ENCODE data around the gene VWA5B1.

VWA5B1 gene

DNA sequence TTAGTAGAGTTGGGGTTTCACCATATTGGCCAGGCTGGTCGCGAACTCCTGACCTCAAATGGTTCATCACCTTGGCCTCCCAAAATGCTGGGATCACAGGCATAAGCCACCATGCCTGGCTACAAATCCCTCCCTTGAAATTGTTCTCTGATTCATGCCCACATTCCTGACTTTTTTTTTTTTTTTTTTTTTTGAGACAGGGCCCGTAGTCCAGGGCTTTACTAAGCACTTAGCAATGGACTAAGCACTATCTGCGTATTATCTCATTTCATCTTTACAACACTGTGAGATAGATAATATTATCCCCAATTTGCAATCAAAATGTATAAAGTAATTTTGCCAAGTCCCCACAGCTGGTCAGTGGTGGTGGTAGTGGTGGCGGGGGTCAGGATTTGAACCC, 58.9 kb downstream of the VWA5B1 start:
- no peak overlapping the region for H3K9ac ChIP-seq (ENCODE audit: low read length)

DNA sequence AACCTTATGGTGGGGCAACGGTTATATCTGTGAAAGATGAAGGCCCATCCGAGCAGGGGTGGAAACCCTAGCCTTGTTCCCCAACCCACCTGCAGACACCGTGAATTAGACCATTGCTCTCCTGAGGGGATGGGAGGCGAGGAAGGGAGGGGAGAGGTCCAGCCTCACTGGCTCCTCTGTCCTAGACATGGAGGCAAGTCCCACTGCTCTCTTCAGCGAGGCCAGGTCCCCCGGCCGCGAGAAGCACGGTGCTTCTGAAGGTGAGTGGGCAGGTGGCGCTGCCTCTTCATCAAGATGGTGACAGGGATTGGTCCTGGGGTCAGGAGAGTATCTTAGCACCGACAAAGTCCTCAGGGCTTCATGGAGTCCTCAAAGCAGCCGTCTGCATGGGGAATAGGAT, 59.3 kb downstream of the VWA5B1 start:
- peaks cover 9% of the 10 kb centered on the region; the same call in 1 of the 2 replicates for H3K27me3 ChIP-seq (ENCODE audit: control insufficient read depth, insufficient read depth, low read length)
- H3K9me3 ChIP-seq (ENCODE audit: control insufficient read depth, insufficient read depth, low read depth, low read length) = no peaks in the 10 kb centered on the region; the same call in 1 of the 2 replicates
- 0 out of 2 replicates have a peak, but pooled peaks cover 3% of the 10 kb centered on the region for H3K4me1 ChIP-seq (ENCODE audit: control insufficient read depth, insufficient read depth, low read length)
- no peak overlapping the region for H3K27ac ChIP-seq (ENCODE audit: low read depth, low read length)
- H3K9ac ChIP-seq (ENCODE audit: low read length) = no peak overlapping the region
- no peak overlapping the region for H3K4me3 ChIP-seq (ENCODE audit: low read depth, low read length)
- H3K36me3 ChIP-seq (ENCODE audit: control insufficient read depth, insufficient read depth, low read length) = no peaks in the 10 kb centered on the region

More for the DNA sequence above, 58.9 kb downstream of the VWA5B1 start:
- H3K4me1 ChIP-seq (ENCODE audit: control insufficient read depth, insufficient read depth, low read length) = 0 out of 2 replicates have a peak, but pooled peaks cover 3% of the 10 kb centered on the region
- H3K36me3 ChIP-seq (ENCODE audit: control insufficient read depth, insufficient read depth, low read length) = no peaks in the 10 kb centered on the region
- H3K9me3 ChIP-seq (ENCODE audit: control insufficient read depth, insufficient read depth, low read depth, low read length) = no peaks in the 10 kb centered on the region; the same call in 1 of the 2 replicates
- no peak overlapping the region for H3K27ac ChIP-seq (ENCODE audit: low read depth, low read length)
- H3K4me3 ChIP-seq (ENCODE audit: low read depth, low read length) = no peak overlapping the region
- H3K27me3 ChIP-seq (ENCODE audit: control insufficient read depth, insufficient read depth, low read length) = peaks cover 8% of the 10 kb centered on the region

DNA sequence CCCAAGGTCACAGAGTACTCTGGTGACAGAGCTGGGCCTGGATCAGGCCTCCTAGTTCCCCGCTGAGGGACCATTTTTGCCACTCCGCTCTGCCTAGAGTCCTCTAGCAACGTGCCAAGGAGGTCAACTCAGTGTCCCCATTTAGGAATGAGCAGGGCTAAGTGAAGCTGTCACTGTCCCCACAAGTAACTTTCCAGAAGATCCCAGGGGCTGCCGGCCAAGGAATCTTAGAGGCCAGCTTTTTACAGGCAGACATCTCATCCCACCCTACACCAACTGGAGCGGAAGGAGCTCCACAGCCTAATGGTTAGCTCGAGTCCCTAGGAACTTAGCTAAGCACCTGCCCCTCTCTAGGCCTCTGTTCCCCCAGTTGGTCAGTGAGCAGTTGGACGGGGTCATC, 59.7 kb downstream of the VWA5B1 start:
- Histone ChIP-seq H3K4me3 (ENCODE audit: low read depth, low read length) (no peak overlapping the region), H3K27me3 (ENCODE audit: control insufficient read depth, insufficient read depth, low read length) (peaks cover 14% of the 10 kb centered on the region; the same call in 1 of the 2 replicates), H3K36me3 (ENCODE audit: control insufficient read depth, insufficient read depth, low read length) (no peaks in the 10 kb centered on the region), H3K4me1 (ENCODE audit: control insufficient read depth, insufficient read depth, low read length) (0 out of 2 replicates have a peak, but pooled peaks cover 3% of the 10 kb centered on the region), H3K27ac (ENCODE audit: low read depth, low read length) (no peak overlapping the region), H3K9me3 (ENCODE audit: control insufficient read depth, insufficient read depth, low read depth, low read length) (no peaks in the 10 kb centered on the region; the same call in 1 of the 2 replicates), H3K9ac (ENCODE audit: low read length) (no peak overlapping the region)

DNA sequence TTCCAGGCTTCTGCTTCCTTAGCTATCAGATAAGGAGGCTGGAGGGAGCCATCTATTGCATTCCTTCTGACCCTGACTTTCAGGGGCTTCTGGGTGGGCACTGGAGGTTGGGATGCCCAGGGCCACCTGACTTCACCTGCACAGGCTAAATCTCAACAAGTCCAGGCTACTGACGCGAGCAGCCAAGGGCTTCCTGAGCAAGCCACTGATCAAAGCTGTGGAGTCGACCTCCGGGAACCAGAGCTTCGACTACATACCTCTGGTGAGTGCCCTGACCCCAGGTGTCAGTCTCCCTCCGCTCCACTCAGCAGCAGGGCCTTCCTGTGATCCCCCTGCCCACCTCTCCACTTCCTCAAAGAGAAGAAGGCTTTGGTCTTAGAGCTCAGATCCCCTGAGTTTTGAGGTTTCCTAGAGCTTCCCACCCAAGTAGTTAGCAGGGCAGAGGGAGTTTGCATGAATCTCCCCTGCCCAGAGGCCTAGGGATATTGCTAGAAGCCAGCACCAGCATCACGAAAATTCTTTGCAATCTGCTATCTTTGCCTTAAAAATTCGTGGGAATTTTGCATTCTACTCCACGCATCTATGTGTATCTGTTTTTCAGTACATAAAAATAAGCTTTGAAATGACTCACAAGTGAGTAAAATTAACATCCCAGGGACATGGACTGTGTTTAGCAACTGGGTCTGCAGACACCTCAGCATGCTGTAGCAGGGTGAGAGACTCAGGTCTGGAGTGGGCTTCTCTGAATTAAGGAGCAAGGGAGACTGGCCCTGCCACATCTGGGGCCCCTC, 61.4 kb downstream of the VWA5B1 start:
- H3K36me3 ChIP-seq (ENCODE audit: control insufficient read depth, insufficient read depth, low read length) = no peaks in the 10 kb centered on the region
- no peak overlapping the region for H3K27ac ChIP-seq (ENCODE audit: low read depth, low read length)
- peaks cover 30% of the 10 kb centered on the region for H3K27me3 ChIP-seq (ENCODE audit: control insufficient read depth, insufficient read depth, low read length)
- 0 out of 2 replicates have a peak, but pooled peaks cover 3% of the 10 kb centered on the region for H3K4me1 ChIP-seq (ENCODE audit: control insufficient read depth, insufficient read depth, low read length)
- H3K9ac ChIP-seq (ENCODE audit: low read length) = no peak overlapping the region
- H3K4me3 ChIP-seq (ENCODE audit: low read depth, low read length) = no peak overlapping the region
- no peaks in the 10 kb centered on the region for H3K9me3 ChIP-seq (ENCODE audit: control insufficient read depth, insufficient read depth, low read depth, low read length)

DNA sequence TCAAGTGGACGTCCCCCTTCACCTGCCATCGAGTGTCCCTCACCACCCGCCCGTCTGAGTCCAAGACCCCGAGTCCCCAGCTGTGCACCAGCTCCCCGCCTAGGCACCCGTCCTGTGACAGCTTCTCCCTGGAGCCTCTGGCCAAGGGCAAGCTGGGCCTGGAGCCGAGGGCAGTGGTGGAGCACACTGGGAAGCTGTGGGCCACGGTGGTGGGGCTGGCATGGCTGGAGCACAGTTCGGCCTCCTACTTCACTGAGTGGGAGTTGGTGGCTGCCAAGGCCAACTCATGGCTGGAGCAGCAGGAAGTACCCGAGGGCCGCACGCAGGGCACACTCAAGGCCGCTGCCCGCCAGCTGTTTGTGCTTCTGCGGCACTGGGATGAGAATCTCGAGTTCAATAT, 63.2 kb downstream of the VWA5B1 start:
- Histone ChIP-seq H3K4me1 (ENCODE audit: control insufficient read depth, insufficient read depth, low read length) (no peaks in the 10 kb centered on the region; the same call in 1 of the 2 replicates), H3K4me3 (ENCODE audit: low read depth, low read length) (no peak overlapping the region), H3K27ac (ENCODE audit: low read depth, low read length) (no peak overlapping the region), H3K27me3 (ENCODE audit: control insufficient read depth, insufficient read depth, low read length) (peaks cover 45% of the 10 kb centered on the region), H3K36me3 (ENCODE audit: control insufficient read depth, insufficient read depth, low read length) (no peaks in the 10 kb centered on the region), H3K9me3 (ENCODE audit: control insufficient read depth, insufficient read depth, low read depth, low read length) (no peaks in the 10 kb centered on the region), H3K9ac (ENCODE audit: low read length) (no peak overlapping the region)

DNA sequence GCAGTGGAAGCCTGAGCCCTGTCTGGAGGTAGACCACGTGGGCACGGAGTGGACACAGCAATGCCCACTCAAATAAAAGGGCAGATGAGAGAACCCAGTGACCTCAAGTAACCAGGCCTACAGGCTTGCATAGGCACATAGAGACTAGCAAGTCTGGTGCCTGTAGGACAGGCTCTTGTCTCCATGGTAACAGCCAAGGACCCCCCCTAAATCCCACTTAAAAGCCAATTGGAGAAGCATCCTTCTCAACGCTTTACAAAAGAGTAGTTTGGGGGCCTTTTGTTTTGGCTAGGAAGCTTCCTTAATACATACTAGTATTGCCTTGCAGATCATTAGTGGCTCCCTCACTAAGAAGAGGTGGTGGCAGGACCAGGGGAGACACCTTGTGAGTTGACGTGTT, 63.9 kb downstream of the VWA5B1 start:
- H3K27ac ChIP-seq (ENCODE audit: low read depth, low read length) = no peak overlapping the region
- peaks cover 53% of the 10 kb centered on the region for H3K27me3 ChIP-seq (ENCODE audit: control insufficient read depth, insufficient read depth, low read length)
- no peak overlapping the region for H3K4me3 ChIP-seq (ENCODE audit: low read depth, low read length)

DNA sequence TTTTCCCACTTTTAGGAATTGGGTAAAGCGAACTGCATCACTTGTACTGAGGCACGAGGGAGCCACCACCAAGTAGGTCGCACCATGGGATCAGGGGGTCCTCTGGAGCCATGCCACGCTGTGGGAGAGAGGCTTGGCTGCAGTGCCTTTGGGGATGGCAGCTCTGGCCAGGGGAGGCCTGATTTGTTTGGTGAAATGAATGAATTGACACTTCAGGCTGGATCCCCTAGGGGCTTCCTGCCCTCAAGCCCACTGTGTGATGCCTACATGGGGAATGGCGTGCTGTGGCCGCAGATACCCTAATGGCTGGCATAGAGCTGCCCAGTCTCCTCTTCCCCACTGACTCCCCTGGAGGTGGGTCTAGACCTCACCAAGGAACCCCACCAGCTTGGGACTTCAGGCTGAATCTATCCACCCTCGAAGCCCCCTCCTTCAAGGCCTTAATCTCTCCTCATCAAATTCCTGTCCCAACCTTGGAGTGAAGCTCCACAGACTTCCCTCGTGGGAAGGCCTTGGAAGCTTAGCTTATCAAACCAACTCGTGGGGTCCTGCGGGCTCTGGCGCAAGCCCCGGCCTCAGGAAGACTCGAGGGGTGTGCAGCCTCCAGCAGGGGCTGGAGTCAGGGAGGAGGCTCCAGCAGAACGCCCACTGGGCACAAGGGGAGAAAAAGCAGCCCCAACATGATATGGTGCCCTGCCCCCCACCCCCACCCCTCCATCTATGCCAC, 64.6 kb downstream of the VWA5B1 start:
- no peaks in the 10 kb centered on the region for H3K9me3 ChIP-seq (ENCODE audit: control insufficient read depth, insufficient read depth, low read depth, low read length)
- H3K4me3 ChIP-seq (ENCODE audit: low read depth, low read length) = no peak overlapping the region
- H3K27me3 ChIP-seq (ENCODE audit: control insufficient read depth, insufficient read depth, low read length) = peaks cover 55% of the 10 kb centered on the region
- no peaks in the 10 kb centered on the region for H3K36me3 ChIP-seq (ENCODE audit: control insufficient read depth, insufficient read depth, low read length)
- H3K27ac ChIP-seq (ENCODE audit: low read depth, low read length) = no peak overlapping the region
- H3K4me1 ChIP-seq (ENCODE audit: control insufficient read depth, insufficient read depth, low read length) = no peaks in the 10 kb centered on the region; the same call in 1 of the 2 replicates
- no peak overlapping the region for H3K9ac ChIP-seq (ENCODE audit: low read length)

More for the DNA sequence above, 63.9 kb downstream of the VWA5B1 start:
- H3K4me1 ChIP-seq (ENCODE audit: control insufficient read depth, insufficient read depth, low read length) = no peaks in the 10 kb centered on the region; the same call in 1 of the 2 replicates
- no peaks in the 10 kb centered on the region for H3K36me3 ChIP-seq (ENCODE audit: control insufficient read depth, insufficient read depth, low read length)
- no peak overlapping the region for H3K9ac ChIP-seq (ENCODE audit: low read length)
- no peaks in the 10 kb centered on the region for H3K9me3 ChIP-seq (ENCODE audit: control insufficient read depth, insufficient read depth, low read depth, low read length)

DNA sequence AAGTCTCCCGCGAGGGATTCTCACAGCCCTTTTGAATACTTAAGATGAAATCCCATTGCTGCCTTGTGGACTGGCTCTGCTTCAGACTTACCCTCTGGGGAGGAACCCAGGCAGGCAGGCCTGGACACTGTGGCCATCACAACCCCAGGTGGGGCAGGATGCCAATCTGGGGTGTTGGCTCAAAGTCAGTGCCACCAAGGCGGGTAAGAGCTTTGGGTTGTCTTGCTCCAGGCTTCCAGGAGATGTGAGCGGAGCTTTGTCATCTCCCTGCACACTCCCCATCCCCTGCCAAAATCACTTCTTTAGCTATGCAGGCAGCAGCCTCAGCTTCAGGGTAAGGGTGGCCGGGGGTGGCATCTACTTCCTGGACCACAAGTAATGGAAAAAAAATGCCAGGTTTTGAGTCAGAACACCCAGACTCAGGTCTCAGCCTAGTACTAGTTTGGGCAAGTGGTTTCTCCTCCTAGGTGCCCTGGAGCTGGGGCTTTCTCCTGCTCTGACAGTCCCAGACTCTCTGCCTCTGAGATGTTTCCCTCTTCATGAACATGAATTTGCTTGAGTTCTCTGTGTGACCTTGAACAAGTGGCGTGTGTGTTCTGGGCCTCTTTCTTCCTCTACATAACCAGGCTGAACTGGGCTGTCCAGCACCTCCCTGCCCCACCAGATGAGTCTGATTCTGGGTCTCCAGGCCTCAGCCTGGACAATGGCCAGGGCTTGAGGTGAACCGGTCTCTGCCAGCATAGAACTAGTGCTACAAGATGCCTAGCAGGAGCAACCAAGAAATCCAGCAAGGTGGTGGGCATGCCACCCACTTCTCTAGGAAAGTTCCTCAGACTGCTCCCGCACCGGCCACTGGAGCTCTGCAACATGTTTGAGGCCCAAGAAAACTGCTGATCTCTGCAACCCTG, 65.4 kb downstream of the VWA5B1 start:
- Histone ChIP-seq H3K9ac (ENCODE audit: low read length) (no peak overlapping the region), H3K27me3 (ENCODE audit: control insufficient read depth, insufficient read depth, low read length) (peaks cover 63% of the 10 kb centered on the region), H3K4me1 (ENCODE audit: control insufficient read depth, insufficient read depth, low read length) (no peaks in the 10 kb centered on the region; the same call in 1 of the 2 replicates), H3K27ac (ENCODE audit: low read depth, low read length) (no peak overlapping the region), H3K36me3 (ENCODE audit: control insufficient read depth, insufficient read depth, low read length) (no peaks in the 10 kb centered on the region), H3K9me3 (ENCODE audit: control insufficient read depth, insufficient read depth, low read depth, low read length) (no peaks in the 10 kb centered on the region), H3K4me3 (ENCODE audit: low read depth, low read length) (no peak overlapping the region)

DNA sequence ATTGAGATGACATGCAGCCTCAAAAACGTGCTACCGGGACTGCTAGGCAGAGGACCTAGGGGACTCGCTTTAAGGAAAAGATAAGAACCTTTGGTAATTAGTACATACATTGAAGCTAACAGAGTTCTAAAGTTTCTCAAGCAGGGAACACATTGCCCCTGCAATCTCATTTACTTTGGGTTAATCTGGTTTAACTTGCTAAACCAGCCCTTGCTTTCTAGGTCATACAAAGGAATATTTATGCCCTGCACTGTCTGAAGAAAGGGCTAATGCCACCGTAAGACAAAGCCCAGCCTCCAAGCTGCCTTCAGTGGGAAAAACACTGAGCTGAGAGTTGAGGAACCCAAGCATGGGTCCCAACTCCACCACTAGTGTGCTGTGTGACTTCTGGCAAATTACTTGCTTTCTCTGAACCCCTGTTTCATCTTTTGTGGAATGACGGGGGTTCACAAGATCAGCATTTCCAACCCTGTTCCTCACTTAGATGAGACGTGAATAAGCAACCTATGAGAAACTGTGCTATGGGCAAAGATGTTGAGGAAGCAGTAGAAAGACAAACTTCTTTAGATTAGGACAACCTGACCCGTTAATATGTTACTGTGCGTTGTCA, 66.3 kb downstream of the VWA5B1 start:
- H3K4me1 ChIP-seq (ENCODE audit: control insufficient read depth, insufficient read depth, low read length) = no peaks in the 10 kb centered on the region; the same call in 1 of the 2 replicates
- H3K4me3 ChIP-seq (ENCODE audit: low read depth, low read length) = no peak overlapping the region
- no peak overlapping the region for H3K27ac ChIP-seq (ENCODE audit: low read depth, low read length)
- peaks cover 71% of the 10 kb centered on the region for H3K27me3 ChIP-seq (ENCODE audit: control insufficient read depth, insufficient read depth, low read length)
- no peaks in the 10 kb centered on the region for H3K36me3 ChIP-seq (ENCODE audit: control insufficient read depth, insufficient read depth, low read length)
- no peak overlapping the region for H3K9ac ChIP-seq (ENCODE audit: low read length)
- no peaks in the 10 kb centered on the region for H3K9me3 ChIP-seq (ENCODE audit: control insufficient read depth, insufficient read depth, low read depth, low read length)

DNA sequence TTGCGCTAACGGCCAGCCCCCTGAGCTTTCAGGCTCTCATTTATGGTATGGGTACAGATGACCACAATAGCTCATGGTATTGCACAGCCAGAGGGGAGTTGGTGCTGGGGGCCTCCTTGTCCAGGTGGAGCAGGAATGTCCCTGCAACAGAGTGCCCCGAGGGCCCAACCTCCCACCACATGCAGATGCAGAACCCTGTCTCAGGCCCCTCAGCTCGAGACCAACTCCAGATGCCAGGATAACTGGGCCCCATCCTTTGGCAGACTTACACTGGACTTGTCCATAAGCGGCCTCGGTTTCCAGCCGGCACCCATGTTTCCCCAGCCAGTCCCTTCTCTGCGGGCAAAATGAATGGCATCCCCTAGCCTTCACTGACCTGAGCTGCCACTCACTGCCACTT, 67.1 kb downstream of the VWA5B1 start:
- Histone ChIP-seq H3K9ac (ENCODE audit: low read length) (no peak overlapping the region), H3K4me3 (ENCODE audit: low read depth, low read length) (no peak overlapping the region), H3K36me3 (ENCODE audit: control insufficient read depth, insufficient read depth, low read length) (no peaks in the 10 kb centered on the region), H3K27me3 (ENCODE audit: control insufficient read depth, insufficient read depth, low read length) (peaks cover 78% of the 10 kb centered on the region), H3K4me1 (ENCODE audit: control insufficient read depth, insufficient read depth, low read length) (no peaks in the 10 kb centered on the region; the same call in 1 of the 2 replicates), H3K9me3 (ENCODE audit: control insufficient read depth, insufficient read depth, low read depth, low read length) (no peaks in the 10 kb centered on the region), H3K27ac (ENCODE audit: low read depth, low read length) (no peak overlapping the region)

Measured in HUES6 (cell line).